Measurements from ENCODE around the gene MYBL2.

GRCh38 chr20:43655937-43656336 is 11.0 kb upstream of the MYBL2 start:
- TF ChIP-seq MAX (IDR thresholded peaks at IDR 0.05) (no peak), YY1 (IDR thresholded peaks at IDR 0.05) (no peak), NR2F2 (IDR thresholded peaks at IDR 0.05) (no peak), JUND (IDR thresholded peaks at IDR 0.05) (no peak), ATF3 (IDR thresholded peaks at IDR 0.05) (no peak), TAF1 (conservative IDR thresholded peaks at IDR 0.05) (no peak), RXRA (IDR thresholded peaks at IDR 0.05) (no peak), GABPA (IDR thresholded peaks at IDR 0.05 in 1 of 2, conservative IDR thresholded peaks at IDR 0.05 in 1 of 2) (no peak), ZBTB33 (IDR thresholded peaks at IDR 0.05) (no peak), SP1 (IDR thresholded peaks at IDR 0.05) (no peak), RAD21 (IDR thresholded peaks at IDR 0.05) (no peak), HNF4A (conservative IDR thresholded peaks at IDR 0.05) (no peak)
- TF ChIP-seq, protein P1, sequence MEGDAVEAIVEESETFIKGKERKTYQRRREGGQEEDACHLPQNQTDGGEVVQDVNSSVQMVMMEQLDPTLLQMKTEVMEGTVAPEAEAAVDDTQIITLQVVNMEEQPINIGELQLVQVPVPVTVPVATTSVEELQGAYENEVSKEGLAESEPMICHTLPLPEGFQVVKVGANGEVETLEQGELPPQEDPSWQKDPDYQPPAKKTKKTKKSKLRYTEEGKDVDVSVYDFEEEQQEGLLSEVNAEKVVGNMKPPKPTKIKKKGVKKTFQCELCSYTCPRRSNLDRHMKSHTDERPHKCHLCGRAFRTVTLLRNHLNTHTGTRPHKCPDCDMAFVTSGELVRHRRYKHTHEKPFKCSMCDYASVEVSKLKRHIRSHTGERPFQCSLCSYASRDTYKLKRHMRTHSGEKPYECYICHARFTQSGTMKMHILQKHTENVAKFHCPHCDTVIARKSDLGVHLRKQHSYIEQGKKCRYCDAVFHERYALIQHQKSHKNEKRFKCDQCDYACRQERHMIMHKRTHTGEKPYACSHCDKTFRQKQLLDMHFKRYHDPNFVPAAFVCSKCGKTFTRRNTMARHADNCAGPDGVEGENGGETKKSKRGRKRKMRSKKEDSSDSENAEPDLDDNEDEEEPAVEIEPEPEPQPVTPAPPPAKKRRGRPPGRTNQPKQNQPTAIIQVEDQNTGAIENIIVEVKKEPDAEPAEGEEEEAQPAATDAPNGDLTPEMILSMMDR (IDR thresholded peaks at IDR 0.05; ENCODE audit: low read depth, low read length, missing input control), result no peak
- TF ChIP-seq, protein P2, sequence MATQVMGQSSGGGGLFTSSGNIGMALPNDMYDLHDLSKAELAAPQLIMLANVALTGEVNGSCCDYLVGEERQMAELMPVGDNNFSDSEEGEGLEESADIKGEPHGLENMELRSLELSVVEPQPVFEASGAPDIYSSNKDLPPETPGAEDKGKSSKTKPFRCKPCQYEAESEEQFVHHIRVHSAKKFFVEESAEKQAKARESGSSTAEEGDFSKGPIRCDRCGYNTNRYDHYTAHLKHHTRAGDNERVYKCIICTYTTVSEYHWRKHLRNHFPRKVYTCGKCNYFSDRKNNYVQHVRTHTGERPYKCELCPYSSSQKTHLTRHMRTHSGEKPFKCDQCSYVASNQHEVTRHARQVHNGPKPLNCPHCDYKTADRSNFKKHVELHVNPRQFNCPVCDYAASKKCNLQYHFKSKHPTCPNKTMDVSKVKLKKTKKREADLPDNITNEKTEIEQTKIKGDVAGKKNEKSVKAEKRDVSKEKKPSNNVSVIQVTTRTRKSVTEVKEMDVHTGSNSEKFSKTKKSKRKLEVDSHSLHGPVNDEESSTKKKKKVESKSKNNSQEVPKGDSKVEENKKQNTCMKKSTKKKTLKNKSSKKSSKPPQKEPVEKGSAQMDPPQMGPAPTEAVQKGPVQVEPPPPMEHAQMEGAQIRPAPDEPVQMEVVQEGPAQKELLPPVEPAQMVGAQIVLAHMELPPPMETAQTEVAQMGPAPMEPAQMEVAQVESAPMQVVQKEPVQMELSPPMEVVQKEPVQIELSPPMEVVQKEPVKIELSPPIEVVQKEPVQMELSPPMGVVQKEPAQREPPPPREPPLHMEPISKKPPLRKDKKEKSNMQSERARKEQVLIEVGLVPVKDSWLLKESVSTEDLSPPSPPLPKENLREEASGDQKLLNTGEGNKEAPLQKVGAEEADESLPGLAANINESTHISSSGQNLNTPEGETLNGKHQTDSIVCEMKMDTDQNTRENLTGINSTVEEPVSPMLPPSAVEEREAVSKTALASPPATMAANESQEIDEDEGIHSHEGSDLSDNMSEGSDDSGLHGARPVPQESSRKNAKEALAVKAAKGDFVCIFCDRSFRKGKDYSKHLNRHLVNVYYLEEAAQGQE (IDR thresholded peaks at IDR 0.05), result no peak
